GM21390 (cell line): Measurements from ENCODE around the gene MRAP.
"Not testable (repeated sequence)": the region's sequence is repeated elsewhere in the genome, so short reads cannot be mapped to it uniquely, and the experiment has no call there.

ENCODE experiments used
- ATAC-seq: cut with Tn5 transposase; IDR thresholded peaks from one replicate; pipeline ENCODE4 v1.9.1; 2021; ENCODE audit not compliant: unreplicated experiment

The MRAP gene

DNA sequence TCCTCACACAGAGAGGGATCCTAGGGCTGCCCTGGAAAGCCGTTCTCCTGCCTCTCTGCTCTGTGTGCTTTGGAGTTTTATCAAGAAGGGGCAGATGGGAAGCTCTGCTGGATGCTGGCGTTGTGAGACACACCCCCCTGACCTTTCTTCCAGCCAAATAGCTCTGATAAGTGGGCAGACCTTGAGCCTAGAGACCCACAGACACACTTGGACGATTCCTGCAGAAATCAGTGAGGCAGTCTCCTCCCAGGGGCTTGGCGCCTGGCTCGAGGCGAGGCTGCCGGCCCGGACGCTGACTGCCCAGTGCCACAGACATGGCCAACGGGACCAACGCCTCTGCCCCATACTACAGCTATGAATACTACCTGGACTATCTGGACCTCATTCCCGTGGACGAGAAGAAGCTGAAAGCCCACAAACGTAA lies at the start of gene MRAP:
Gene MRAP, plus strand, starts transcription at position 198 of the 424 bp plus-strand sequence. Its CDS starts 117 bp downstream, at position 315.
- ATAC-seq, result no peak

DNA sequence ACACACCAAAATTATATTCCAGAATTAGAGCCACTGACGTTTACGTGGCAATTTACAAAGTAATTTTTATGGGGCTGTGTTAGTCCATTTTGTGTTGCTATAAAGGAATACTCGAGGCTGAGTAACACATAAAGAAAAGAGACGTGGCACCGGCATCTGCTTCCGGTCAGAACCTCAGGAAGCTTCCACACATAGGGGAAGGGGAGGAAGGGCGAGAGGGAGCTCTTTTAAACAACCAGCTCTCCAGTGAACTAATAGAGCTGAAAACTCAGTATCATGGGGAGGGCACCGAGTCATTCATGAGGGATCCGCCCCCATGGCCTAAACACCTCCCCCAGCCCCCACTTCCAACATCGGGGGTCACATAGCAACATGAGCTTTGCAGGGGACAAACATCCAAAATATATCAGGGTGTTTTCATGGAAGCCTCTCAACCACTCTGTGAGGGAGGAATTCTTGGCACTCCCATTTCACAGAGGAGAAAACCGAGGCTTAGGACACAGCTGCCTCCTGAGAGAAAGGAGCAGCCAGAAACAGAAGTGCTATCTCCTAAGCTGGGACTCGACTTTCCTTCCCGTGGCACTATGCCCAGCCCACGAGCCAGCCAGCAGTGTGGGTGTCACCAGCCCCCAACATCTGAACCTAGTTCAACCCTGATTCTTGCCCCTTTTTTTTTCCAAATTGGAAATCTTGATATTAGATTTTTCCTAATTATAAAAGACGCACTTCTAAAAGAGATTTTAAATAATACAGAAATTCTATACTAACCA lies 49.0 kb upstream of the MRAP start:
- ATAC-seq, result no peak

DNA sequence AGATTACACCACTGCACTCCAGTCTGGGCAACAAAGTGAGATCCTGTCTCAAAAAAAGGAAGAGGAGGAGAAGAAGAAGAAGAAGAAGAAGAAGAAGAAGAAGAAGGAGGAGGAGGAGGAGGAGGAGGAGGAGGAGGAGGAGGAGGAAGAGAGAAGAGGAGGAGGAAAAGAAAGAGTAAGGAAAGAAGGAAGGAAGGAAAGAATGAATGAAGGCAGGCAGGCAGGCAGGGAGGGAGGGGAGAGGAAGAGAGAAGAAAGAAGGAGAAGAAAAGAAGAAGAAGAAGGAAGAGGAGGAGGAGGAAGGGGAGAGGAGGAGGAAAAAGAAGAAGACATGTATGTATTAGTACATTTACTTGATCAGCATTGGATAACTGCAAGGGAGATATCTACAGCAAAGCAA lies 46.5 kb upstream of the MRAP start:
- no peak for ATAC-seq

DNA sequence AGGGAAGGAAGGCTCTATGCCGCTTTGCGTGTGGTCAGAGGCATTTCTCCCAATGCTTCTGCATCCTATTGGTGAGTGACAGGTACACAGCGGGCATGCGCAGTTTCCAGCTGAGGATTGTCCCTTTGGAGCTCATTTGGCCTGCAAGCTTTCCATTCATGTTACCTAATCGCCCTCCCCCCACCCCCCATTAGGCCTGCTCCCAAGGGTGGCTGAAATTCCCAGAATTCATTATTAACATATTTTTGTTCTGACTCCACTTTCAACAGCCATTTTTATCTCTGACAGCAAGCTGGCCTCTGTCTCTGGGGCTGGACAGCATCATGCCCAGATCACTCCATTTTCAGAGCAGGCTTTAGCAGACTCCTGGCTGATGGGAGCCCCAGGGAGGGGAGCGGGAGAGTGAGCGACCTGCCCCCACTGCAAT lies 45.4 kb upstream of the MRAP start:
- ATAC-seq, result no peak

DNA sequence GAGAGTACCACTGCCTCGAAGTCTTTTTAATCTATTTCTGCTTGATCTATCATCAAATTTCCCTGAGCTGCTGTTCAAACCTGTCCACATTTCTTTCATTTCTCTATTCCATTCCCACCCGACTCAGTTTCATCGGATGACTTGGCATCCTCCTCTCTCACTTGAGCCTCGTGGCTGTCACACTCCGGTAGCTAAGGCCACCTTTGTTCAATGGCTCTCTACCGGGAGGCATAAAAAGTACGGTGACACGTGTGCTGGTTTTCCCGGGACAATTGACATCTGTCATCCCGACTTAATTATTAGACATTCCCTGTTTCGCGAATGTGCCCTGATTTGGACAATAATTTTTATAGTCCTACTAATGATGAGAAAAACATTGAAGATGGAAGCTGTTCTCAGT lies 42.4 kb upstream of the MRAP start:
- ATAC-seq, result no peak

DNA sequence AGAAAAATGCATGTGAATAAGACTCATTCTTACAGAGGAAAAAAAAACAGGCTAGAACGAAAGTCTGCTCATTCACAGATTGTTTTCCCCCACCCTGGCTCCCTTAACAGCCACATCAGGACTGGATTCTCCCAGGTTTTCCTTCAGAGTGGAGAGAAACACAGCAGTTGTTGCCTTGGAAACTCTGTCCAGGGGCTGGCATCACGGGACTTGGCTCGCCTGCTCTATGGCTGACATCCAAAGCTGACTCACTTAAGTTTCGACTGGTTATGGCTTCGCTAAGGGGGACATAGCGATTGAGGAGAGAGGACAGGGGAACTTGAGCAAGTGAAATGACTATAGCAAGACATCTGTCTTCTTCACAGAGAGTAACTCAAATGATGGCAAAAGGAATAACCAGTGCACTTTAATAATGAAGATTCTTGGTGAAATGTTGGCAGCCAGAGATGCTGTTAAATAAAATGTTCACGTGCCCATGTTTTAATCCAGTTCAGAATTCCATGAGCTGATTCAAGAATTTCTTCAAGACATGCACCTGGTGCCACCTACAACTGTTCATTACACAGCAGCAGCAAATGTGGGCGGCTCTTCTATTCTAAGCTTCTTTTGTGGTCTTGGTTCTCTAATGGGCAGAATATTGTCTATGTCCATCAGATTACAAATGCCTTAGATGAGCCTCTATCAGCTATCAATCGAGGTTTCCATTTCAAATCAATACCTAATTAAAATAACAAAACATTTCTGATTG lies 41.6 kb upstream of the MRAP start:
- ATAC-seq, result no peak

DNA sequence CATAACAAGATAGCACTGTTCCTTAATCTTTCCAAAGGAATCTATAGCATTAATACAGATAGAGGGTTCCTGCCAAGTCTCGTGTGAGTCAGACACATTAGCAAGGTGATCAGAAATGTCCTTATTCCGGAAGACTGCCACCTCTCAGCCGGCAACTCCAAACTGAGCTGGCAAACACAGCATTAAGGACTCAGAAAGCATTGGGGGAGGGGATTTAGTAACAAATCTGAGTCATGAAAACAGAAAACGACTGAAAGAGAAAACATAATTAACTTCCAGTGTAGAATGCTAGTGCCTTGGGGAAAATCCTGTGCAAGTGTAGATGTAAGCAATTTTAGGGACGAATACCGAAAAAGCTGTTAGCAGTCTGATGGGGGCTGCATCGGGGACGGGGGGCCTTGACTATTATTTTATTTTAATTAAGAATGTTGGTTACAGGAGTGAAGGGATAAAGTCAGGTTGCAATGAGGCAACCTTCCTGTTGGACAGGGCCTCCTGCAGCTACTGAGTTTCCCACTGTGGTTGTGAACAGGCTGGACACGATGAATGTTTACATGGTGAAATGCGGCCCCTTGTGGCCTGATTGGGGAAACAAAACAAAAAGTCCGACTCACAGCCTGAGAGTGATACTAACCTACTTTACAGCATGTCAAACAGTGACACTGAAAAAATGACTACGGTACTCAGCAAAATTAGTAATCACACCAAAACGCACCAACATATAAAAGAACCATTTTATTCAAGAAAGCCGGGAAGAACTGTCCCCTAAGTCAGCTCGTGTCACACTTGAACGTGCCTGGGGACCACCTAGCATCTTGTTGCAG lies 40.5 kb upstream of the MRAP start:
- ATAC-seq, result peak; percentile 76

DNA sequence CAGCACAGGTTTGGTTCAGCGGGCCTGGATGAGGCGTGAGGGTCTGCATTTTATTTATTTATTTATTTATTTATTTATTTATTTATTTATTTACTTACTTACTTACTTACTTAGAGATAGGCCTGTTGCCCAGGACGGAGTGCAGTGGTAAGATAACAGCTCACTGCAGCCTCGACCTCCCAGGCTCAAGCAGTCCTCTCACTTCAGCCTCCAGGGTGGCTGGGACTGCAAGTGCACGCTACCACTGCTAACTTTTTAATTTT lies 39.9 kb upstream of the MRAP start:
- not testable (repeated sequence) for ATAC-seq

DNA sequence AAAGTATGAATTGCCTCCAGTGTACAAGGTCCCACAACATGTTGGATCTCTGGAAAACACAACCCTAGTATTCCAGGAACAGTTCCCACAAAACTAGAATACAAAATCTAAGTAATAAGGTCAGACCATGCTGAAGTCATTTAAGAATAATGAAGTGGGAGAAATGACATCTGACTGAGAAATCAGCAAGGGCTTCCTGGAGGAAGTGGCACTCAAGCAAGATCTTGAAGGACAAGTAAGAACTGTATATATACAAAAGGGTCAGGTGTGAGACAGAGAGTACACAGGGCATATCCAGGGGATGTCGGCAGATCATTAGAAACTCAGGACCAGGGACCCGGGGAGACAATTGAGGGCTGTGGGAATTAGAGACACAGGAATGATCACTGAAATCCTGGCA lies 38.5 kb upstream of the MRAP start:
- ATAC-seq, result no peak

DNA sequence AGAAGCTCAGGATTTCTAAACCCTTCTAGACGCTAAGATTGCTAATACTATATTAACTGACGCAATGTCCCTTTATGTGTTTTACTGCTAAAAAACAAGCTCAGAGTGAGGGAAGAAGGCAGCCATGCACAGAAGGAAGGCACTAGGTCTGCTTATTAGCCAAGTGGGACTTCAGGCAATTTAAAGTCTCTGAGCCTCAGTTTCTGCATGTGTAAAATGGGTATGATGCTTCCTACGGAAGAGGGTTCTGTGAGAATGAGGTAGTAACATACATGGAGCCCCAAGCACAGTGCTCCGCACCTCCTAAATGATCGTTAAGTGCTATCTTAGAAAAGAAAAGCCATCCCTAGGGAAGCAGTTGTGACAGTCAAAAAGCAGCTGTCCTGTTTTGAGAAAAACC lies 36.7 kb upstream of the MRAP start:
- ATAC-seq, result no peak

DNA sequence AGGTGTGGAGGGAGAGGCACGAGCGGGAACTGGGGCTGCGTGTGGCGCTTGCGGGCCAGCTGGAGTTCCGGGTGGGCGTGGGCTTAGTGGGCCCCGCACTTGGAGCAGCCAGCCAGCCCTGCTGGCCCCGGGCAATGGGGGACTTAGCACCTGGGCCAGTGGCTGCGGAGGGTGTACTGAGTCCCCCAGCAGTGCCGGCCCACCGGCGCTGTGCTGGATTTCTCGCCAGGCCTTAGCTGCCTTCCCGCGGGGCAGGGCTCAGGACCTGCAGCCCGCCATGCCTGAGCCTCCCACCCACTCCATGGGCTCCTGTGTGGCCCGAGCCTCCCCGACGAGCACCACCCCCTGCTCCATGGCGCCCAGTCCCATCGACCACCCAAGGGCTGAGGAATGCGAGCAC lies 33.3 kb upstream of the MRAP start:
- ATAC-seq, result not testable (repeated sequence)

DNA sequence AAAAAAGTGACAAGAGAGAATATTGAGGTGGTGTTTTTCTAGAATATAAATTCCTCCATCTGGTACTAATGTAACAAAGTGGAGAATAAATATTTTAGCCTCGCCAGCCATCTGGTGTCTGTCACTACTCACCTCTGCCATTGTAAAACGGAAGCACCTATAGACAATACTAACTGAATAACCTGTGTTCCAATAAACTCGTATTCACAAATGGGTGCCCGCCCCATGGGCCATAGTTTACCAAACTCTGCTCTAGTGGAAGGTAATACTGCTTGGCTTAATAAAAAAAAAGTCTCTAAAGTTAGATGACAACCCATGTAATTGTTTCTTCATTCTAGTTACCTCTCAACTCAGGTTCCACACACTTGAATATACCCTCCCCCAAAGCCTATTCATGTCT lies 27.9 kb upstream of the MRAP start:
- no peak for ATAC-seq

DNA sequence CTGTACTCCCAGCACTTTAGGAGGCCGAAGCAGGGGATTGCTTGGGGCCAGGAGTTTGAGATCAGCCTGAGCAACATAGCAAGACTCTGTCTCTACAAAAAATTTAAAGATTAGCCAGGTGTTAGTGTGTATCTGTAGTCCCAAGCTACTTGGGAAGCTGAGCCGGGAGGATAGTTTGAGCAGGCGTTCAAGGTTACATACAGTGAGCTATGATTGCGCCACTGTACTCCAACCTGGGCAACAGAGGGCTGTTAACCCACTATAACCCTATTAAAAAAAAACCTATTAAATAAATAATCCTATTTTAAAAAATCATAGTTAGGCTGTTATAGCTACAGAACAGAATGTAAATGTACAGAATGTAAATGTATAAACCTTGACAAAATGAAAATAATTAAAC lies 22.0 kb upstream of the MRAP start:
- ATAC-seq, result no peak

DNA sequence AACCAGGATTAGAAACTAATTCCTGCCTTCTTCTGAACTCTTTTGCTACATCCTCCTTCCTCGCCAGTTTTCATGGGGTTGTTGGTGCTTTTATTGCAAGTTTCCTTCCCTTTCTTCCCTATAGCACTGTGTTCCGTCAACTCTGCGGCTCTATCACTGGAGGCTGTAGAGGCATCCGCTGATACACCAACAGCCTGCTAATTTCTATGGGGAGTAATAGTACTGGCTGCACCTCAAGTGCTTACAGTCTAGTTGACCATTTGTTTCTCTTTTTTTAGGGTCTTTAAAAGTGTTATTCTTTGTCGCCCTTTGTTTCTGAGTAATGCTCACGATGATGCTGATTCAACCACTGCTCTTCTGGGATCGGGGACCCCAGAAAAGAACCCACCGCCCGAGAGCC lies 20.6 kb upstream of the MRAP start:
- ATAC-seq, result no peak

DNA sequence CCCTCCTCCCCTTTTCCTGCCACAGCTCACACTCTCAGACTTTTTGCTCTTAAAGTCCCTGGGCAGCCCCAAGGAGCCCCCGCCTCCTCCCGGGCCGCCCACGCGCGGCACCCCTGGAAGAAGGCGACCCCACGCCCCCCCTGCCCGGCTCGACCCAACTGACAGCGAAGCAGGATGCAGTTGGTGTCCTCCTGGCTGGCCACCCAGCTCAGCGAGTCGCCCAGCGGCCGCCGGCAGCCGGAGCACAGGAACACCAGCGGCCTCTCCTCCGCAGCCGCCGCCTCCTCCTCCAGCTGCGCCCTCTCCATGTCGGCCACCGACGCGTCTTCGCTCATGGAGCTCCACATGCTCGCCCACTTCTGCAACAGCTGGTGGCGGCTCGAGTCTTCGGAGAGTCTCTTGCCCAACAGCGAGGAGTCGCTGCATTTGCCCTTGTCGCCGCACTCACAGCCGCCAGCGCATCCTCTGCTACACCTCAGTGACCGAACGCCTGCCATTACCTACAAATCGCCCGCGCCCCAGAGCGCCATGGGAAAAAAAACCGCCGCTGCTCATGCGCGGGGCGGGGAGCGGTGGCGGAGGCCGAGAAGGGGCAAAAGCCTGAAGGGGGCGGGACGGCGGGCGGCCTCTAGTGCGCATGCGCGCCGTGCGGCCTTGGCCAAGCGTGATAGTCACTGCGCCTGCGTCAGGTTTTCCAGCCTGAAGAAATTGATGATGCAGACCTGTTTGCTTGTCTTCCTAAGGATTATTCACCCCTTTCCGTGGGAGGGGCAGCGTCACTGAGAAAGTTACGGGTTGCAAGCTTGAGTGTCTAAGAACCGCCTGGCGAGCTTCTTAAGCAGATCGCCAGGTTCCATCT lies 19.9 kb upstream of the MRAP start, which contains the start of gene MIS18A:
Gene MIS18A, minus strand, starts transcription at position 532 of the 859 bp plus-strand sequence. Its CDS starts 35 bp downstream, at position 497.
- ATAC-seq, result peak; percentile 94

DNA sequence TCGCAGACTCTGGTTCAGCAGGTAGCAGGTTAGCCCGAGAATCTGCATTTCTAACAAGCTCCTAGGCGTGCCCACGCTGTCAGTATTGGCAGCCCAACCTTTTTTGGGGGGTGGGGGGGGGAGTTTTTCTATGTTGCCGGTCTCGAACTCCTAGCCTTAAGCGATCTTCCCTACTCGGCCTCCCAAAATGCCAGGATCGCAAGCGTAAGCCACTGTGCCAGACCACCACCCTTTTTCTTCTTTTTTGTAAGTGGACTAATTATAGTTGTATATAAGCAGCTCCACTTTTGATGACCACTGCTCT lies 19.3 kb upstream of the MRAP start:
- ATAC-seq, result no peak

DNA sequence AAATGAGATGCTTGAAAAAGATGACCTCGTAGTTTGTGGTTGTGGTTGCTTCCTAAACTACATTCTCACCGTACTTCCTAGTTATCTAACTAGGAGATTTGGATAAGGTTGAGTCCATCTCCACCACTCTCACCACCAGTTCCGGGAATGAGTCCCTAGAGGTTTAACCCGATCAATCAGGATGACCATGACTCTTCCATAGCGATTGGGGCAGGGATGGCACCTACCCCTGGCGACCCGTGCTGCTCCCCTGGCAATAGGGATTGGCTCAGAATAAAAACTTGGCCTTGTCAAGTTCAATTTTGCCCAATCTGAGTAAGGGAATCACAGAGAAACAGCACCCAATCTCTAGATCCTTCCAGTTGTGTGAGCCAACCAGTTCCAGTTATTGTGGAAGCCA lies 17.1 kb upstream of the MRAP start:
- no peak for ATAC-seq

DNA sequence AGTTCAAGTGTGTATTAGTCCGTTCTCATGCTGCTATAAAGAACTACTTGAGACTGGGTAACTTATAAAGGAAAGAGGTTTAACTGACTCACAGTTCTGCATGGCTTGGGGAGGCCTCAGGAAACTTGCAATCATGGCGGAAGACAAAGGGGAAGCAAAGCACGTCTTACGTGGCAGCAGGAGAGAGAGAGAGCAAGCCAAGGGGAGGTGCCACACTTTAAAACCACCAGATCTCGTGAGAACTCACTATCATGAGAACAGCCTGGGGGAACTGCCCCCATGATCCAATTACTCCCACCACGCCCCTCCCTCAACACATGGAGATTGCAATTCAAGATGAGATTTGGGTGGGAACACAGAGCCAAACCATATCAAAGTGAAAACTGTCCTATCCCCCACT lies 15.7 kb upstream of the MRAP start:
- ATAC-seq, result no peak

DNA sequence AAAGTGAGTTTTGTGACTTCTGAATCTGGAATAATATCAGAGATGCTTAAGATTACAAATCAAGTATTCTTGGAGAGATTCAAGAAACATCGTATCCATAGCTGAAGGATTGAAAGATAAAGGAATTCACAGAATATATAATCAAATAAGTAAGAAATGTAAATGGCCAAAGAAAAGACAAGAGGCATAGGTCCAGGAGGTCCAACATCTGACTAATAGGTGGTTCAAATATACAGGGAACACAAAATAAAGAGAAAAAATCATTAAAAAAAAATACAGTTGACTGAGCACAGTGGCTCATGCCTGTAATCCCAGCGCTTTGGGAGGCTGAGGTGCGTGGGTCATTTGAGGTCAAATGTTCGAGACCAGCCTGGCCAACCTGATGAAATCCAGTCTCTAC lies 13.2 kb upstream of the MRAP start:
- ATAC-seq, result no peak

DNA sequence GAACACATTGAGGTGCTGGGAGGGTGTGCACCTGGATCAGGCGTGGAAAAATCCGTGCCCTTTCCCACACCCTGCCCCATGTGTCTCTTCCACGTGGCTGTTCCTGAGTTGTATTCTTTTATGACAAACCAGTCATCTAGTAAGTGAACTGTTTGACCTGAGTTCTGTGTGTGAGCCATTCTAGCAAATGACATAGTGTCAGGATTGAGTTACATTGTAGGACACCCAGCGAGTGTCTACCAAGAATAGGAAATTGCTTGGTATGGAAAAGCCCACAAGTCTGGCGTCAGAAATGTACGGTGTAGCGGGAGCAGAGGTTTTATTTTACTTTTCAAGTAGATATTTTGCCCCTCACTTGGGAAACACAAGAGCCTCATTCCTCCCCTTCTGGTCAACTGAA lies 1.2 kb upstream of the MRAP start:
- ATAC-seq, result no peak

DNA sequence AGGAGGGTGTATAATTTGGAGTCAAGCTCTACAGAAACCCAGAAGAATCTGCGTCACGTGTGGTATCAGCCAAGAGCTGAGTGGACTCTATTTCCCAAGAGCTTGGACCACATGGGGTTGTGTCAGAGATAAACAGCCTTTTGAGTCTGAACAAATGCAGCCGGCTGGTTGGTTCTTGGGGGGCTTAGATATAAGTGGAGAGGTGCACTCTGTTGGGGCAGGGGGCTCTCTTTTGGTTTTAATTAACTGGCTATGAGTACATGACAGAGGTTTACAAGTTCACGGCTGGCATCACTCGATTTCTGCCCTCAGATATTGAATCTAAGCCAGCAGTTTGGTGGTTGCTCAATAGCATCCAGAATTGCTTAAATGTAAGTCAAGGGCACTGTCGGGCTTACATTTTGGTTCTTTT lies 501 bp upstream of the MRAP start:
- ATAC-seq, result no peak
